HepG2 (cell line): Measurements from ENCODE around the gene POP5. TPM values are rescaled to one million over a fixed set of nuclear protein-coding genes. Genes with fewer than 3 reads are reported as not detected.

Source experiments
- ATAC-seq: fragments of 200-7000 bp; cut with Tn5 transposase; 3 replicates; pipeline ENCODE4 v1.9.1; 2020; ENCODE audit warnings: mild to moderate bottlenecking, moderate library complexity
- BruUV-seq: library from RNA; stranded (reverse); fragments of 400-500 nt; replicated peaks from 2 replicates; lab custom pipeline; 2021; lab: Mats Ljungman, UMichigan
- CTCF ChIA-PET: fragments of 300-600 bp; formaldehyde crosslinking; extraction: SDS; loops from one replicate; lab custom pipeline; 2021; ENCODE audit warnings: low total read pairs, inconsistent platforms, low intra/inter-chr PET ratio; lab: Yijun Ruan, JAX
- POLR2A ChIA-PET: fragments of 350-600 bp; sonication (Branson Sonifier 250); formaldehyde crosslinking; loops from one replicate; lab custom pipeline; 2020; ENCODE audit warnings: antibody characterized with exemption, inconsistent platforms; lab: Yijun Ruan, JAX
- DNase-seq: peaks from one replicate; pipeline ENCODE4 v3.0.0-alpha.2; 2015; ENCODE audit warnings: low spot score
- FAIRE-seq: peaks from 3 replicates; lab custom pipeline; 2011; peaks lifted over from hg19 to GRCh38; lab: Jason Lieb, UNC
- H2AFZ ChIP-seq: one replicate; pipeline ENCODE4 v1.6.1; 2011; ENCODE audit warnings: low read length, inconsistent platforms
- H3K27ac ChIP-seq: fragments of 300-600 bp; 3 replicates; pipeline ENCODE4 v1.8.0; 2011; ENCODE audit warnings: mixed run types, mild to moderate bottlenecking, mixed read lengths, low read length, inconsistent platforms; ENCODE audit not compliant: insufficient read depth; ENCODE audit errors: extremely low read length
- H3K27me3 ChIP-seq, 2 experiments: fragments of 200-600 bp in 1 of 2; 2 replicates in 1 of 2; 3 replicates in 1 of 2; pipeline versions ENCODE4 v1.6.0 to v1.8.0; 2011; ENCODE audit warnings: low read length in 2 of 2, mild to moderate bottlenecking in 2 of 2, moderate library complexity in 2 of 2, inconsistent platforms in 1 of 2; ENCODE audit not compliant: insufficient read depth in 2 of 2, control insufficient read depth in 1 of 2
- H3K36me3 ChIP-seq, 2 experiments: fragments of 200-600 bp in 1 of 2; replicated peaks in 1 of 2; 2 replicates in 1 of 2; 3 replicates in 1 of 2; pipeline versions ENCODE4 v1.5.1 to v1.8.0; 2011; ENCODE audit warnings: low read length in 2 of 2, inconsistent platforms in 1 of 2; ENCODE audit not compliant: insufficient read depth in 2 of 2, control insufficient read depth in 1 of 2
- H3K4me1 ChIP-seq: 2 replicates; pipeline ENCODE4 v1.5.1; 2012; ENCODE audit warnings: low read length, inconsistent platforms; ENCODE audit not compliant: insufficient read depth
- H3K4me2 ChIP-seq: 2 replicates; pipeline ENCODE4 v1.6.0; 2011; ENCODE audit warnings: low read depth, low read length, inconsistent platforms
- H3K4me3 ChIP-seq, 3 experiments: fragments of 200-600 bp in 1 of 3; sonication (generic), shearing (Covaris generic) in 1 of 3; replicated peaks in 1 of 3; 2 replicates each; pipeline ENCODE4 v1.5.1; 2011 to 2016; ENCODE audit warnings: low read length in 3 of 3, inconsistent platforms in 2 of 3, low read depth in 2 of 3, mild to moderate bottlenecking in 2 of 3, control low read depth in 1 of 3, mixed read lengths in 1 of 3; ENCODE audit not compliant: insufficient read depth in 1 of 3
- H3K79me2 ChIP-seq: one replicate; pipeline ENCODE4 v1.6.1; 2011; ENCODE audit warnings: low read length, inconsistent platforms; ENCODE audit not compliant: insufficient read depth
- H3K9ac ChIP-seq: 2 replicates; pipeline ENCODE4 v1.6.0; 2011; ENCODE audit warnings: mild to moderate bottlenecking, low read depth, low read length, inconsistent platforms; ENCODE audit not compliant: insufficient read depth
- H3K9me3 ChIP-seq: 2 replicates; pipeline ENCODE4 v1.5.1; 2012; ENCODE audit warnings: mild to moderate bottlenecking, low read length
- H4K20me1 ChIP-seq: 2 replicates; pipeline ENCODE4 v1.6.0; 2011; ENCODE audit warnings: inconsistent platforms, mild to moderate bottlenecking, low read length, moderate library complexity; ENCODE audit not compliant: insufficient read depth
- ARNT ChIP-seq: fragments of 450-650 bp; IDR thresholded peaks from 2 replicates; pipeline ENCODE4 v1.6.1; 2017
- DBP ChIP-seq: sonication (generic); formaldehyde crosslinking; IDR thresholded peaks from 2 replicates; pipeline ENCODE4 v1.4.0; 2020; ENCODE audit warnings: missing genetic modification reagents; ENCODE audit errors: not compliant biosample characterization
- HDAC6 ChIP-seq: fragments of 200-600 bp; sonication (generic); IDR thresholded peaks from 2 replicates; pipeline ENCODE4 v1.7.0; 2017; ENCODE audit warnings: mild to moderate bottlenecking, antibody characterized with exemption, low read length, low read depth
- RELA ChIP-seq: sonication (generic); formaldehyde crosslinking; IDR thresholded peaks from 2 replicates; pipeline ENCODE4 v1.4.0; 2020; ENCODE audit warnings: missing genetic modification reagents
- REPIN1 ChIP-seq: sonication (generic); formaldehyde crosslinking; IDR thresholded peaks from 2 replicates; pipeline ENCODE4 v1.8.0; 2022; ENCODE audit warnings: missing genetic modification reagents, low read depth, mild to moderate bottlenecking, borderline replicate concordance
- ZBTB10 ChIP-seq: sonication (generic); formaldehyde crosslinking; IDR thresholded peaks from 2 replicates; pipeline ENCODE4 v1.4.0; 2020; ENCODE audit warnings: missing genetic modification reagents, borderline replicate concordance
- ZFAT ChIP-seq: sonication (generic); formaldehyde crosslinking; conservative IDR thresholded peaks from 2 replicates; pipeline ENCODE4 v1.8.1; 2023; ENCODE audit warnings: missing genetic modification reagents, inconsistent platforms
- ZFP41 ChIP-seq: sonication (generic); formaldehyde crosslinking; IDR thresholded peaks from 2 replicates; pipeline ENCODE4 v1.4.0; 2020; ENCODE audit warnings: mild to moderate bottlenecking, missing genetic modification reagents, borderline replicate concordance
- ZHX1 ChIP-seq: sonication (generic); formaldehyde crosslinking; IDR thresholded peaks from 2 replicates; pipeline ENCODE4 v1.8.1; 2022; ENCODE audit warnings: low read depth, mild to moderate bottlenecking, missing genetic modification reagents
- ZNF367 ChIP-seq: sonication (generic); formaldehyde crosslinking; IDR thresholded peaks from 2 replicates; pipeline ENCODE4 v1.4.0; 2020; ENCODE audit warnings: missing genetic modification reagents, borderline replicate concordance
- ZNF629 ChIP-seq: sonication (generic); formaldehyde crosslinking; conservative IDR thresholded peaks from 2 replicates; pipeline ENCODE4 v1.5.0; 2020; ENCODE audit warnings: missing genetic modification reagents
- ZNF768 ChIP-seq: sonication (generic); formaldehyde crosslinking; IDR thresholded peaks from 2 replicates; pipeline ENCODE4 v1.4.0; 2020; ENCODE audit warnings: missing genetic modification reagents
- ZNF780A ChIP-seq: sonication (generic); formaldehyde crosslinking; IDR thresholded peaks from 2 replicates; pipeline ENCODE4 v1.8.0; 2022; ENCODE audit warnings: mild to moderate bottlenecking, missing genetic modification reagents, moderate library complexity
- WGBS: methylation state at CpG from one replicate; pipeline ENCODE4 v1.1.6; 2017; ENCODE audit warnings: low lambda C conversion rate; 5-methylcytosine and 5-hydroxymethylcytosine counted together
- in situ Hi-C: cut with HindIII; loops from 2 replicates; pipeline ENCODE4 v1.10.0; 2017; ENCODE audit warnings: low pct_unique_long_range_greater_than_20kb; ENCODE audit not compliant: extremely low pct_ligation_motif_present
- intact Hi-C: fragments of 100-400 bp; cut with micrococcal nuclease; formaldehyde crosslinking; loops from one replicate; pipeline ENCODE4 v1.10.0; 2022; ENCODE audit not compliant: unreplicated experiment
- polyA plus RNA-seq, 8 experiments: library from polyadenylated mRNA; depleted of rRNA in 3 of 8; stranded (reverse) in 7 of 8; unstranded in 1 of 8; fragments of >200 nt; fragmentation: Illumina TruSeq in 4 of 8; extraction: Trizol in 4 of 8; gene quantifications; 2 replicates each; pipeline versions ENCODE4 v1.2.1 to v1.2.3, GENCODE V29; 2011 to 2016; ENCODE audit warnings: low read depth in 4 of 8, missing spikeins in 1 of 8, mixed read lengths in 1 of 8; ENCODE audit not compliant: insufficient read depth in 1 of 8
- total RNA-seq, 5 experiments: library from RNA; depleted of rRNA; stranded (reverse); fragments of >200 nt; fragmentation: Illumina TruSeq; extraction: Trizol; gene quantifications; 2 replicates each; pipeline ENCODE4 v1.2.3, GENCODE V29; 2016; ENCODE audit warnings: low read depth in 1 of 5

The POP5 gene
- total and polyA plus RNA-seq, 2 of the 13 experiments (the other 11 are each of a cell fraction or from before 2014, with no cell fraction given) = 45.6 to 61.3 TPM

GRCh38 chr12:120597861-120598260, 16.7 kb upstream of the POP5 start:
- Histone ChIP-seq H3K4me2 (no peak overlapping the region), H4K20me1 (no peaks in the 10 kb centered on the region), H3K4me3 (no peak overlapping the region), H3K4me1 (peaks cover 19% of the 10 kb centered on the region), H3K36me3 (no peaks in the 10 kb centered on the region), H3K27me3 (peaks cover 5 to 35% of the 10 kb centered on the region in 2 experiments; a peak in 4 of 5 replicates), H3K9me3 (no peaks in the 10 kb centered on the region), H3K9ac (no peak overlapping the region), H3K27ac (no peak overlapping the region), H3K79me2 (no peaks in the 10 kb centered on the region), H2AFZ (no peak overlapping the region)
- ATAC-seq (no peak), FAIRE-seq (no peak), DNase-seq (no peak)
- ChIA-PET POLR2A (no interaction called here), CTCF (no interaction called here)
- TF ChIP-seq ARNT = no peak
- no peak for TF ChIP-seq ZNF367 (CRISPR knock-in tag)
- peak; percentile 90 for TF ChIP-seq ZNF768 (CRISPR knock-in tag)
- TF ChIP-seq REPIN1 = no peak
- TF ChIP-seq RELA (CRISPR knock-in tag) = no peak
- no TSS peak for BruUV-seq
- WGBS = 29% methylated on average over 3 of the region's 3 CpGs
- intact Hi-C loops = no loop called here
- in situ Hi-C loops = no loop called here

- 54% methylated on average over 3 of the region's 3 CpGs for WGBS
- Histone ChIP-seq H3K4me1 (peaks cover 21% of the 10 kb centered on the region), H2AFZ (no peak overlapping the region), H3K27ac (no peak overlapping the region), H3K9ac (no peak overlapping the region), H3K4me3 (no peak overlapping the region), H3K27me3 (peaks cover 5 to 38% of the 10 kb centered on the region in 2 experiments; a peak in 4 of 5 replicates), H3K79me2 (no peaks in the 10 kb centered on the region), H3K9me3 (no peaks in the 10 kb centered on the region), H3K4me2 (no peak overlapping the region), H3K36me3 (no peaks in the 10 kb centered on the region), H4K20me1 (no peaks in the 10 kb centered on the region)
- intact Hi-C loops = no loop called here
- ChIA-PET CTCF (no interaction called here), POLR2A (no interaction called here)
- FAIRE-seq (no peak), ATAC-seq (no peak), DNase-seq (no peak)
- no TSS peak for BruUV-seq
- no peak for TF ChIP-seq HDAC6
- TF ChIP-seq ZFAT (CRISPR knock-in tag) = no peak
- TF ChIP-seq DBP (CRISPR knock-in tag) = no peak
- no peak for TF ChIP-seq ZFP41
- no peak for TF ChIP-seq ZBTB10 (CRISPR knock-in tag)
- TF ChIP-seq ZHX1 = no peak
- peak; percentile 51; the same call in 1 of the 2 replicates for TF ChIP-seq ZNF629
- TF ChIP-seq ZNF780A (CRISPR knock-in tag) = no peak
- in situ Hi-C loops = no loop called here
These were observed 15.7 kb upstream of the POP5 start for GRCh38 chr12:120596901-120597300.
